Neural cell (in vitro differentiated cells): ENCODE measurements around the gene S1PR1. TPM values are rescaled to one million over a fixed set of nuclear protein-coding genes. Genes with fewer than 3 reads are reported as not detected.

ENCODE experiments used
- H2AFZ ChIP-seq: fragments of 200-600, 300-800 bp; sonication (generic), shearing (Covaris generic); 2 replicates; pipeline ENCODE4 v1.6.0; 2014; ENCODE audit warnings: low read depth, mild to moderate bottlenecking, antibody characterized with exemption, low read length, moderate library complexity
- H3F3A ChIP-seq: fragments of 200-600 bp; shearing (Covaris generic); 2 replicates; pipeline ENCODE4 v1.6.1; 2016; ENCODE audit warnings: mild to moderate bottlenecking, moderate library complexity, mixed read lengths, antibody characterized with exemption, low read length; ENCODE audit not compliant: insufficient read depth, poor library complexity, severe bottlenecking
- H3K27ac ChIP-seq: fragments of 200-600, 300-800 bp; sonication (generic), shearing (Covaris generic); 2 replicates; pipeline ENCODE4 v1.5.1; 2014; ENCODE audit warnings: mild to moderate bottlenecking, low read length, moderate library complexity
- H3K27me3 ChIP-seq: fragments of 300-800, 200-600 bp; sonication (generic), shearing (Covaris generic); 2 replicates; pipeline ENCODE4 v1.6.0; 2014; ENCODE audit warnings: mild to moderate bottlenecking, low read depth, low read length, moderate library complexity; ENCODE audit not compliant: insufficient read depth
- H3K36me3 ChIP-seq: fragments of 300-800, 200-600 bp; sonication (generic), shearing (Covaris generic); 2 replicates; pipeline ENCODE4 v1.5.1; 2014; ENCODE audit warnings: mild to moderate bottlenecking, antibody characterized with exemption, low read length, moderate library complexity; ENCODE audit not compliant: insufficient read depth
- H3K4me2 ChIP-seq: fragments of 300-800, 200-600 bp; sonication (generic), shearing (Covaris generic); 2 replicates; pipeline ENCODE4 v1.6.0; 2014; ENCODE audit warnings: mild to moderate bottlenecking, low read length
- H3K4me3 ChIP-seq: fragments of 300-800, 200-600 bp; sonication (generic), shearing (Covaris generic); 2 replicates; pipeline ENCODE4 v1.5.1; 2014; ENCODE audit warnings: mild to moderate bottlenecking, low read length, moderate library complexity
- H3K79me2 ChIP-seq: fragments of 200-600 bp; shearing (Covaris generic); replicated peaks from 2 replicates; pipeline ENCODE4 v1.6.0; 2014; ENCODE audit warnings: mild to moderate bottlenecking, low read length, moderate library complexity; ENCODE audit not compliant: insufficient read depth
- H3K9ac ChIP-seq: fragments of 300-800, 200-600 bp; sonication (generic), shearing (Covaris generic); 2 replicates; pipeline ENCODE4 v1.6.1; 2016; ENCODE audit warnings: mild to moderate bottlenecking, low read length, mixed read lengths
- H3K9me2 ChIP-seq: fragments of 200-600 bp; shearing (Covaris generic); 2 replicates; pipeline ENCODE4 v1.6.1; 2016; ENCODE audit warnings: mild to moderate bottlenecking, low read length, mixed read lengths; ENCODE audit not compliant: insufficient read depth
- H3K9me3 ChIP-seq: fragments of 200-600, 300-800 bp; sonication (generic), shearing (Covaris generic); 2 replicates; pipeline ENCODE4 v1.6.1; 2016; ENCODE audit warnings: mild to moderate bottlenecking, mixed run types, low read length, moderate library complexity, mixed read lengths
- H4K20me1 ChIP-seq: fragments of 200-600 bp; shearing (Covaris generic); 2 replicates; pipeline ENCODE4 v1.6.1; 2016; ENCODE audit warnings: mild to moderate bottlenecking, mixed run types; ENCODE audit not compliant: insufficient read depth
- CTCF ChIP-seq: fragments of 450-650 bp; IDR thresholded peaks from 2 replicates; pipeline ENCODE4 v1.5.1; 2014; ENCODE audit warnings: antibody characterized with exemption, mild to moderate bottlenecking, moderate library complexity; ENCODE audit not compliant: poor library complexity, severe bottlenecking
- EP300 ChIP-seq: fragments of 450-650 bp; conservative IDR thresholded peaks from 2 replicates; pipeline ENCODE4 v1.6.1; 2014; ENCODE audit warnings: antibody characterized with exemption, mild to moderate bottlenecking, moderate library complexity; ENCODE audit not compliant: poor library complexity, severe bottlenecking
- EZH2 ChIP-seq: fragments of 200-600, 300-800 bp; shearing (Covaris generic), sonication (generic); IDR thresholded peaks from 2 replicates; pipeline ENCODE4 v1.6.1; 2014; ENCODE audit warnings: antibody characterized with exemption, low read length, borderline replicate concordance, mild to moderate bottlenecking; ENCODE audit not compliant: insufficient read depth, poor library complexity, severe bottlenecking
- MXI1 ChIP-seq: fragments of 450-650 bp; conservative IDR thresholded peaks from 2 replicates; pipeline ENCODE4 v1.6.1; 2014; ENCODE audit warnings: antibody characterized with exemption, mild to moderate bottlenecking; ENCODE audit not compliant: poor library complexity, severe bottlenecking
- POLR2AphosphoS5 ChIP-seq: IDR thresholded peaks from 2 replicates; pipeline ENCODE4 v1.6.1; 2012
- RAD21 ChIP-seq: fragments of 450-650 bp; conservative IDR thresholded peaks from 2 replicates; pipeline ENCODE4 v1.6.1; 2014; ENCODE audit warnings: antibody characterized with exemption, mild to moderate bottlenecking, moderate library complexity
- REST ChIP-seq: IDR thresholded peaks from 2 replicates; pipeline ENCODE4 v1.6.1; 2012; ENCODE audit warnings: borderline replicate concordance
- SMC3 ChIP-seq: fragments of 450-650 bp; conservative IDR thresholded peaks from 2 replicates; pipeline ENCODE4 v1.6.1; 2014; ENCODE audit warnings: antibody characterized with exemption, mild to moderate bottlenecking, moderate library complexity; ENCODE audit not compliant: poor library complexity
- TAF1 ChIP-seq: IDR thresholded peaks from 2 replicates; pipeline ENCODE4 v1.6.1; 2012; ENCODE audit warnings: low read depth
- polyA plus RNA-seq: library from polyadenylated mRNA; depleted of rRNA; stranded (reverse); fragments of >200 nt; gene quantifications from 2 replicates; pipeline ENCODE4 v1.2.3, GENCODE V29; 2014

S1PR1 gene
- polyA plus RNA-seq, 1 donor from 2014 or later: not detected

GRCh38 chr1:101193733-101194169, 43.1 kb upstream of the S1PR1 start:
- Histone ChIP-seq H3K9me3 (no peaks in the 10 kb centered on the region), H3K4me2 (no peak overlapping the region), H3K79me2 (no peaks in the 10 kb centered on the region), H3K9me2 (no peaks in the 10 kb centered on the region), H3K36me3 (no peaks in the 10 kb centered on the region), H4K20me1 (no peaks in the 10 kb centered on the region), H3K27me3 (no peaks in the 10 kb centered on the region), H2AFZ (no peak overlapping the region), H3F3A (no peaks in the 10 kb centered on the region), H3K4me3 (no peak overlapping the region), H3K27ac (no peak overlapping the region), H3K9ac (no peak overlapping the region)
- TF ChIP-seq POLR2AphosphoS5: no peak
- no peak for TF ChIP-seq RAD21
- no peak for TF ChIP-seq CTCF
- no peak for TF ChIP-seq EP300
- no peak for TF ChIP-seq MXI1

GRCh38 chr1:101194746-101195145, 42.1 kb upstream of the S1PR1 start:
- H3K79me2 ChIP-seq: no peaks in the 10 kb centered on the region

GRCh38 chr1:101196668-101197067, 40.2 kb upstream of the S1PR1 start:
- Histone ChIP-seq H3K36me3 (no peaks in the 10 kb centered on the region), H3K4me2 (no peak overlapping the region), H3K27me3 (no peaks in the 10 kb centered on the region), H3F3A (no peaks in the 10 kb centered on the region), H3K9me2 (no peaks in the 10 kb centered on the region), H3K27ac (no peak overlapping the region), H2AFZ (no peak overlapping the region), H3K4me3 (no peak overlapping the region), H3K79me2 (no peaks in the 10 kb centered on the region), H4K20me1 (no peaks in the 10 kb centered on the region), H3K9ac (no peak overlapping the region), H3K9me3 (no peaks in the 10 kb centered on the region)
- TF ChIP-seq POLR2AphosphoS5 (no peak), EZH2 (no peak), RAD21 (no peak), CTCF (no peak), MXI1 (no peak), SMC3 (no peak), TAF1 (no peak), REST (no peak), EP300 (no peak)

More at GRCh38 chr1:101194746-101195145, 42.1 kb upstream of the S1PR1 start:
- no peaks in the 10 kb centered on the region for H3K9me3 ChIP-seq
- no peaks in the 10 kb centered on the region for H3K9me2 ChIP-seq
- H3K27ac ChIP-seq: no peak overlapping the region
- no peak overlapping the region for H3K9ac ChIP-seq
- no peaks in the 10 kb centered on the region for H4K20me1 ChIP-seq
- H3K27me3 ChIP-seq: no peaks in the 10 kb centered on the region
- no peaks in the 10 kb centered on the region for H3F3A ChIP-seq
- H2AFZ ChIP-seq: no peak overlapping the region
- H3K36me3 ChIP-seq: no peaks in the 10 kb centered on the region
- no peak for TF ChIP-seq SMC3
- no peak for TF ChIP-seq EZH2
- no peak overlapping the region for H3K4me2 ChIP-seq
- H3K4me3 ChIP-seq: no peak overlapping the region
